HG03159 (cell line): ENCODE data around the gene CD2.
"Not testable (repeated sequence)": the region's sequence is repeated elsewhere in the genome, so short reads cannot be mapped to it uniquely, and the experiment has no call there.

Source experiments
- ATAC-seq: cut with Tn5 transposase; IDR thresholded peaks from one replicate; pipeline ENCODE4 v1.9.1; 2021; ENCODE audit warnings: mild to moderate bottlenecking, moderate library complexity; ENCODE audit not compliant: unreplicated experiment

Gene CD2

DNA sequence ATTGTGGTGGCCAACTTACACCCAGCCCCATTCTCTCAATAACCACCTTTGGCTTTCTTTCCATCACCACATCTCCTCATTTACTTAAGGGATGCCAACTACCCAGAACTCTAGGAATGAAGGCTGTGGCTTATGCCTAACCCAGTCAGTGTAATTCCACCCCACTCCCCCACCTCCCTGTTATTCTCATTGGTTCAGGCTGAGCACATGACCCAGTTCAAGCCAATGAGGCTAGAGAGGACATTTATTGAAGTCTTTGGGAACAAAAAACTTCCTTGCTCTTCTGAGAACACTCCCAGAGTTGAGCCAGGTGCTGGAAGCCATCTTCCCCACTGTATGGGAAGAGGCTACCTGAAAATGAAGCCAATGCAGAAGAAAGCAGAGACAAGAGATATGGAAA, 22.8 kb upstream of the CD2 start:
- no peak for ATAC-seq

DNA sequence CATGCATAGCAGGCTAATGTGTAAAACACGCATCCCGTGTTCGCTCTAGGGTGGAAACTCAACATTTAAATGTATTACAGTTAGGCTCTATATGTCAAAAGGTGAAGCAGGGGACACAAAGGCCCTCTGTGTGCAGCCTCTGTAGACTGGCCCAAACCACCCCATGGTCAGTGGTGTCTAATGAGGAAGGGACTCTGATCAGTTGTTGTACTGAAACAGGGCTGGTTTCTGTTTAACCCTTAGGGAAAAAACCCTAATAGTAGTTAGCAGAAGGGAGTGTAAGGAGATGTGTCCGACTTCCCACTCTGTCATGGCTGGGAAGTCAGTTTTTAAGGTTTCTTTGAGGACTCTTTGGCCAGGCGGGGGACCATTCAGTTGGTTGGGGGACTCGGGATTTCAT, 21.5 kb upstream of the CD2 start:
- ATAC-seq: no peak

DNA sequence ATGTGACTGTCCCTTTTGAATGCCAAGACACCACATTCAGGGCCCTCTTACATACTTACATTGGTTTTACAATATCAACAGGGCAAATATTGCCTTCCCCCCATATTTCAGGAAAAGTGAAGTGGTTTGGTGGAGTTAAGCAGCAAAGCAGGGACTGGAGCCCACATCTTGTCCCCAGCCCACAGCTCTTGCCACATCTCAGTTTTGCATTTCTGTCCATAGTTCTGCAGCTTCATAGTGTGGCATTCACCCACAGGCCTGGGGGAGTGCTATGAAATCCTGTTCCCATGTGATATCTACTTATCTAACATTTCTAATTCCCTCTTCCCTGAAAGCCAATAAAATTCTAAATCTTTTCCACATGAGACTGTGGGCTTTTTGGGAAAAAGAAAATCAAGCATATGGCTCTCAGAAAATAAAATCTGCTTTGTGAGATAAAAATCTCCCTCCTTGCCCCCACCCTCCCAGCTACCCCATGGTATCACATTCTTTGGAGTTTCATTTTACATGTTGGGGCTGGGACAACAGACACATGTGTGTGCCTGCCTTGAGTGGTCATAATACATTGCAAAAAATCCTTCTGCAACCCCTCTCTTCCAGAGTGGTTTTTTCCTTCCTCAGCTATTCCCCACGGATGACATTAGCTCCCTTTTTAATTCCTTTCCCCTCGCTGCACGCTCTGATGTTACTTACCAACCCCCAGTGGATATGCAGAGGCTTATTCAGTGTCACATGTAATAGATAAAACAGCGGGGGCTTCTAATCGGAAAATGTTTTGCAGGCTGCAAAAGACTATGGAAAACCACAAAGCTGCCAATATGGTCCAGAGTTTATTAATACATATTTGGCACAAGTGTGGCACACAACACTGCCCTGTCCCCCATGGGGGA, 20.5 kb upstream of the CD2 start:
- ATAC-seq: no peak

DNA sequence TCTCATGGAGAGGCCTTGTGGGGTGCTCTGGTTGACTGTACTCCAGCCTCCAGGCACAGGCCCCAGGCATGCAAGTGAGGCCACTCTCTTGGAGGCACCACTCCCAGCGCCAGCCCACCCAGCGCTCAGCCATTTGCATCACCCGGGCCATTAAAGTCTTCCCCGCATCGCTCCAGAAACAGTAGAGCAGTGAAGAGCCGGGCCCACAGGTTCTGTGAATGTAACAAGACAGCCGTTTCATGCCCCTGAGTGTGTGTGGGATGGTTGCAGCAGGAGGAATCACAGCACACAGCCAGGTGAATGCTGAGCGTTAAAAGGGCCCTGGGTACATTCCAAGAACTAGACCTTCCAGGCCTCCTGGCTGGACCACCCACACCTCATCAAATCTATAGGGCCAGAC, 19.0 kb upstream of the CD2 start:
- no peak for ATAC-seq

DNA sequence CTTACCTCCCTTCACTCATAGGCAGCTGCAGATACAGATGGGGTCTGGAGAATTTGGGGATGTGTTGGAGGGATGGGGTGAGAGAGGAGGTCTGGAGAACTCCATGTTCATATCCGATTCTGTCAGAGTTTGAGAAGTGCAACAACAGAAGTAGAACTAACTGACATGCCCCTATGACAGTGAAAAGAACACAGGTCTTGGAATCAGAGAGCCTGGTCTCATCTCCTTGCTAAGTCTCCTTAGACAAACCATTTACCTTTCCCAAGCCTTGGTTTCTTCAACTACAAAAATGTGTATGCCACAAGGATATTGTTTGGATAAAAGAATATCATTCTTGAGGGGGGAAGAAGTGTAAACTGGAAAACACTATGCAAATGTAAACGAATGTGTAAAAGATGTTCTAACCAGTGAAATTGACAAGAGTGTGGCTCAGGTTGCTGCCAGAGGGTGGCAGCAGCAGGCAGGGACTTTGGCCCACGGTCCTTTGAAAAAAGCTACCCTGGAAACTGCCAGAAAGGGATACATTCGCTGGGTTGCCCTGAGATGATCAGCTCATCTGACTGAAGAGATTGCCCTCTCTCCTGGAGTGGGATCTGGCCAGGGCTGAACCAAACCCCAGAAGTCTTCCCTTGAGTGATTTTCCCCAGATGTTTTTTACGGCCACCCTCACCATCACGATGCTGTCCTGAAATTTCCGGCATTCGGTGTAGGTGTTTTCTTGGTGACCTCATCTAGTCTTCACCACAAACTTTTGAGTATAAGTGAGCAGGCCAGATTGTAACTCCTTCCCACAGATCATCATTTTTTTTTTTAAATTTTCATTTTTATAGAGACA, 17.0 kb upstream of the CD2 start:
- peak; percentile 48 for ATAC-seq

DNA sequence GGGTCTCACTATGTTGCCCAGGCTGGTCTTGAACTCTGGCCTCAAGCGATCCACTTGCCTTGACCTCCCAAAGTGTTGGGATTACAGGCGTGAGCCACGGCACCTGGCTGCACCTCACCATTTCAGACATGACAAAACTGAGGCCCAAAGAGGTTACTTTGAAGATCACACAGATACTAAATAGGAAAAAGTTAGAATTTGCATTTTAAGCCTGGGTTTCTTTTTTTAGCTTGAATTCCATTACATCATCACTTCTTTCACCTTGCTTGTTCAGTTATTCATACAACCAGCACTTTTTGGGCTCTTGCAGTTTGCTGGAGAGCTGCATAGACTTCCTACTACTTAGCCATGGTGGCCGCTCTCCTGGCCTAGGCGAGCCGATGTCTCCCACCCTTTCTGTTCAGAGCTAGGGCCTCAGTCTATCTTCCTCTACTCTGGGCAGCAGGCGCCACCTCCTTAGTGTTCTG, 16.3 kb upstream of the CD2 start:
- peak; percentile 26 for ATAC-seq

DNA sequence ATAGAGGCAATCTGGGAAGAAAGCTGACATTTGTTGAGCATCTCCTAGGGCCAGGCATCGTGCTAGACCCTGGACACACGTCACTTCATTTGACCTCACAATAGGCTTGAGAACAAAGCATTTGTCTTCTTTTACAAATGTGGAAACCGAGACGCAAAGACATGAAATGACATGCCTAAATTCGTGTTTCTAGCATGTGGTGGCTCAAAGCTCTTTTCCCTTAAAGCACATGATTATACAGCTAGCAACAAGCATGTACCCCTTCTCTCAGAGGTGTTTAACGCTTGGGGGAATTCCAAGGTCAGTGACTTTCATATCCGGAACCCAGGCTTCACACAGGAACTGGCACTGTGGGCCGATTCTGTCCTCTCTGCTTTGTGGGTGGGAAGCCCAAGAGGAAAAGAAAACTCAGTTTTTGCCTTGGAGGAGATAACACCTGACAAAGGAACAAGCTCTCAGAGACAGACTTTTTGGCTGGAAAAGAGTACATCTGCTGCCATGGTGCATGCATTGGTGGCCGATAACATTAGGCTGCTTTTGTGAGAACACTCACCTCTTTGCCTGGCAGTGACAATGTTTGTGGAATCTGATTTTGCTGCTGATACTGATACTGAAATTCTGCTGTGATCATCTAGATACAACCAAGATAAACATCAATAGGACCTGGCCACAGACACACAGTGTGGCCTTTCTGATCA, 15.4 kb upstream of the CD2 start:
- ATAC-seq: peak; percentile 54

DNA sequence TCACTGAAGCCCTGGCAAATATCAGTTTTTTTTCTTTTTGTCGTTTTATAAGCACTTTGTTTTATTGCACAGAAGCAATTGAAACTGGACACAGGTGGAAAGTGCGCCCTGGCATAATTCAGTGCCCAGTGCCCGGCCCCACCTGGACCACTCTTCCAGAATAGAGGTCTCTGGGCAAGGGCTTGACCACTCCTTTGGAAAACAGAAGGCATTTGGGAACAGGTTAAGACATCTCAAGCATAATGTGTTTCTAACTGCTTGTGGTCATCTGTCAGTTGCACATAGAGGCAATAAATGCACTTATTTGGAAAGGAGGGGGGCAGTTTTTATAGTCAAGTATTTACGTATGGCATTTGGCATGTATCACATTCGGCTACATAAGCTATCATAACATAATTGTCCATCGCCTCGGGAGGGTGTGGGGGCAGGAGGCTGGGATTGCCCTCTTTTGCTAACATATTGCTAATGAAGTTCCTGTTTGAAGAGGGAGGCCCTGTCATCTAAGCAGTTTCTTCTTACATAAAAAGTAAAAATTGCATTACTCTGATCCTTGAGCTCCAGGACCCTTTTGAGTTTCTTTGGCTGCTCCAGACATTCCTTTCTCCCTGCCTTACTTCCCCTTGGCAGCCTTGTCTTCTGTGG, 14.7 kb upstream of the CD2 start:
- no peak for ATAC-seq

DNA sequence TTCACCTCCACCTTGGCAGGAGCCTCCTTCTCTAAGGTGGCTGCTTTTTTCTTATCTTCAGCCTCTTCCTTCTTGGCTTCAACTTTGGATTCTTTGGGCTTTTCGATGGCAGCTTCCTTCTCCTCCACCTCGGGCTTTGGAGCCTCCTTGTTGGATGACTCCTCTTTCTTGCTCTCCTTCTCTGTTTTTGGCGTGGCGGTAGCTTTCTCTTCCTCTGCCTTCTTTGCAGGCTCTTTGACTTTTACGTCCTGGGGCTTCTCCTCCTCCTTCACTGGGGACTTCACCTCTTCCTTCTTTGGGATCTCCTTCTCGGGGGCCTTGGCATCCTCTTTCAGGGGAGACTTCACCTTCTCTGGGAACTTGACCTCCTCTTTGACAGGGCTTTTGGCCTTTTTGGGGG, 13.9 kb upstream of the CD2 start:
- no peak for ATAC-seq

DNA sequence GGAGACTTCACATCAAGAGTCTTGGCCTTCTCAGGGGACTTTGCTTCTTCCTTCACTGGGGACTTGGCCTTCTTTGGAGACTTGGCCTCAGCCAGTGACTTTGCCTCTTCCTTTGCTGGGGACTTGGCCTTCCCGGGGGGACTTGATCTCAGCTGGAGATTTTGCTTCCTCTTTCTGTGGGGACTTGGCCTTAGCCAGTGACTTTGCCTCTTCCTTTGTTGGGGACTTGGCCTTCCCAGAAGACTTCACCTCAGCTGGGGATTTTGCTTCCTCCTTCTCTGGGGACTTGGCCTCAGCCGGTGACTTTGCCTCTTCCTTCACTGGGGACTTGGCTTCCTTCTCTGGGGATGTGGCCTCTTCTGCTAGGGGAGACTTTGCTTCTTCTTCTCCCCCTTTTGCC, 13.5 kb upstream of the CD2 start:
- no peak for ATAC-seq

DNA sequence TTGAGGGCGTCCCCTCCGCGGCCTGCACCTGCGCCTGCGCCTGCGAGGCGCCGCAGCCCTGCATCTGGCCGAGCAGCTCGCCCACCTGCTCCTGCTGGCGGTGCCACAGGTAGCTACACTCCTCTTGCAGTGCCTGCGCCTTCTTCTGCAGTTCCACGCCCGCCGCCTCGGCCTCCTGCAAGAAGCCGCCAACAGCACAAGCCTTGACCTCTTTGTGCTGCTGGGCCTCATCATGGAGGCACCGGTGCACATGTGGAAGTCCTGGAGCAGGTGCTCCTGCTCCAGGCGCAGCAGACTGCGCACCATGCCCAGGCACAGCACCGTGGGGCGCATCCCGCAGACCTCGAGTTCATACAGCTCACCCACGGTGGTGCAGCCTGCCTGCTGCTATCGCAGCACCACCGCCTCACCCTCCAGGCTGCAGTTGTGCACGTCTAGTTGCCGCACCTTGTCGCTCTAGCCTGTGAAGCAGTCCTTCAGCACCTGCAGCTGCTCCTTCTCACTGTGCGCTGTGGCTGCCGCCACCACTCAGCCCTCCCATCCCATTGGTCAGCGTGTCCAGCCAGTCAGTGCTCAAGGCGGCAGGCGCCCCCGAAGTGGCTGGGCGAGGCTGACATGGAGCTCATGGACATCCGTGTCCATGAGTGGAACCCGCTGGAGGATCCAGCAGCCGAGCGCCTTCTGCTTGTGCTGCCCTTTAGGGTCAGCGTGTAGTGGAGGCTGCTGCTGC, 12.2 kb upstream of the CD2 start:
- no peak for ATAC-seq

DNA sequence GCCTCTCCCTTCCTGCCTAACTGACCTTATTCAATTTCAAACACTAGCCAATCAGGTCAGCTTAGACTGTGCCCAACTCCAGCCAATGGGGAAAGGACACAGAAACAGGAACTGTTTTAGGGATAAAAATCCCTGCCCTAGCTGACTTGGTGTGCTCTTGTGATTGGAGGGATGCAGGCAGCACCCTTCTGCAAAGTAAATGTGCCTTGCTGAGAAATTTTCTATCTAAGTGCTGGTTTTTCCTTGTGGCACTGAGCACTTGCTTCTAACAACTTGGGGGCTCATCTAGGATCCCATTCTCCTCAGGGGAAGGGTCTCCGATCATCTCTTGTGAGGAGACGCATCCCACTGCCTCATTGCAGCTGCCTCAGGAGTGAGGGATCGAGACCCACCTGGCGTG, 10.7 kb upstream of the CD2 start:
- ATAC-seq: no peak

DNA sequence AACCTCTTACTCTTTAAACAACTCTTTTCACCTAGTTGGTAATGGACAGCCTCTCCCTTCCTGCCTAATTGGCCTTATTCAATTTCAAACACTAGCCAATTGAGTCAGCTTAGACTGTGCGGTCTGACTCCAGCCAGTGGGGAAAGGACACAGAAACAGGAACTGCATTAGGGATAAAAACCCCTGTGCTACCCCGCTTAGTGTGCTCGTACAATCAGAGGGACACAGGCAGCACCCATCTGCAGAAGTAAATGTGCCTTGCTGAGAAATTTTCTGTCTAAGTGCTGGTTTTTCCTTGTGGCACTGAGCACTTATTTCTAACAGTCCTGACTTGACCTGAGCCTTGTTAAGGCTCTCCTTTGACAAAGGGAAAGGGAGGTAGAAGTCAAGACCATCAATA, 6.0 kb upstream of the CD2 start:
- no peak for ATAC-seq

DNA sequence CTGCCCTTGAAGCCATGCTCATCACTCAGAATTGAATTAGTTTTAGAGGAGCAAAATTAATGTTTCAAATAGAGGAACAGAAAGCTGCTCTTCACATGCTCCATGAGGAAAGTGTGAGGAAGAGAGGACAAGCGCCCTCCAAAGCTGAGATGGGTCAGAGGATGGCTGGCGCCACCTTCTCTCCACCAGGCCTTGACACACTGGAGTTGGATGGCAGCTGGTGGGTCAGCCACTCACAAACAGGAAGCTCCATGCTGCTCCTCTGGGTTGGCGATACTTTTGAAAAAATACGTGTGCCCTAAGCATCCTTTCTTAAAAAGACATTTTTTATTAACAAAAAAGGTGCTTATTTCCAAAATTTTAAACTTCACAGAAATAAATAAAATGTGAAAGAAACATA, 3.1 kb upstream of the CD2 start:
- ATAC-seq: no peak

DNA sequence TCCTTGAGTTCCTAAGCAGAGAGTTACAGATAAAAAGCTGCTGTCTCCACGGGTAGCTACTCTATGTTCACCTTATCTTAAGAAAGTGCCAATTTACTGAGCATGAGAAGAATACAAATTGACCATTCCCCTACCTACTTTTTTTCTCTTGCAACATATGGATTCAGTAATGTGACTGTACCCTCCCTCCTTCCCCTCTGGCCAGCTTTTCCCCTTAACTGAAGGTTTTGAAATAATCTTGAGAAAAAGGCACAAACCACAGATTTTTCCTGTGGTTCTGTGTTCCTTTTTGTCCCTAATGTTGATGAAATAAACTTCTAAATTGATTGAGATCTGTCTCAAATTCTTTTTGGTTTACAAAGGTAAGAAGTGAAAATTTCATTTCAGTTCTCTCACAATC, 2.6 kb upstream of the CD2 start:
- ATAC-seq: no peak

DNA sequence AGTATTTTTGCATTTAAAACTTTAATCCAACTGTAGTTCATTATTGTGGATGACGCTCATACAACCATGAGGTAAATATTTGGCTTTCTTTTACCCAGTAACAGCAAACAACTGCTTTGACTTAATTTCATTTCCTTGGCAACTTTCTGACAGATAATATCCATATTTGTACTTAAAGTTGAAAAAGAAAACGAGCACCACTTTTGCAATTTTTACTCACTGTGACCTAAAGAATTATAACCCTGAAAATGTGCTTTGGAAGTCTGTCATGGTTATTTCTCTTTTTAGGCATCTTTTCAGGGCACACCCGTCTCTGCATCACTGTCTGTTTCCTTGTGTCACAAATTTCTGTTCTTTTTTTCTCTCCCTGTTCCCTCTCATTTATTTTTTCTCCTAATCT, 918 bp upstream of the CD2 start:
- ATAC-seq: no peak

DNA sequence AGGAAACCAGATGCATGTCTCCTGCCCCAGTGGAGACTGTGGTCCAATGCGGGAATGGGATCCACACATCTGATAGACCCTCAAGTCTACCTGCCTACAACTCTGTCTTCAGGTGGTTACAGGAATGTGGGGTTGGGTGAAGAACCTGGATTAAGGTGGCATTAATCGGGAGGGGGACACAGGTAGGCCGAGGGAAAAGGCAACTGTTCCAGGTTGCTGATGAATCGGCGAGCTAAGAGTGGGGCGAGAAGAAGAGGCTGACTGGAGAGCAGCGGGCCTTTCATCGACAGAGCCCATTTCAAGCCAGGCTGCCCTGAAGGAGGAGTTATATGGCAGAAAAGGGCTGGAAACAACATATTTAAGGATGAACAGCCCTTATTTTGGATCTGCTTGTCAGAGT, 836 bp downstream of the CD2 start:
- no peak for ATAC-seq

DNA sequence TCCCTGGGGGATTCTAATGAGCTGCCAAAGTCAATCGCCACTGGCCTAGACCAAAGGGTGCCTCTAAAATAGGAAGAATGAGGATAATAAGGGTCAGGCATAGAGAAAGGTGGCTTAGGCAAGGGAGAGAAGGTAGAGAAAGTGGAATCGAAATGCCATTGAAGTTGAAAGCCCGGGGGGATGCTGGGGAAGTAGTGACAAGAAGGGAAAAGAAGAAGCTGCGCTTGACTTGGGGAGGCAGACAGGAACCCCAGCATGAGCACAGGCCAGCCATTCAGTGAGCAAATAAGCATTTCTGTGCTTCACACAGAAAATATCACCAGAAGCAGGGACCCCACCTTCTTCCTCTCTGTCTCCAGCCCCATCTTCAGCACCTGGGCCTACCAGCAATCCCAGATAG, 1.5 kb downstream of the CD2 start:
- no peak for ATAC-seq

DNA sequence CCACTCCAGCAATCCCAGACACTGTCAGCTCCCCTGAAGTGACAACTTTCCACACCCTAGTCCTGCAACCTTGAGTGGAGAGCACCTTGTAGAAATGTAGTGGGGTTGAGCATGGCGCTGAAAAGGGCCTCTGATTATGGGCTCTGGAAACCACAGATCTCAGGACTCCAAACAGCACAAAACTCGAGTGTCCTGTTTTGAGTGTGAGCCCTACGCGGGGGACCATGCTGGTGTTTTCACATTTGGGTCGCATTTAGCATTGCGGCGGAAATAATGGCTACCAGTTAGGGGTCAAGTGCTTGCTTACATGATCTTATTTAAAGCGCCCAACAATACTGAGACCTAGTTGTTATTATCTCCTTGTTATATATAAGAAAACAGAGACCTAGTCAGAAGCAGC, 1.9 kb downstream of the CD2 start:
- not testable (repeated sequence) for ATAC-seq

DNA sequence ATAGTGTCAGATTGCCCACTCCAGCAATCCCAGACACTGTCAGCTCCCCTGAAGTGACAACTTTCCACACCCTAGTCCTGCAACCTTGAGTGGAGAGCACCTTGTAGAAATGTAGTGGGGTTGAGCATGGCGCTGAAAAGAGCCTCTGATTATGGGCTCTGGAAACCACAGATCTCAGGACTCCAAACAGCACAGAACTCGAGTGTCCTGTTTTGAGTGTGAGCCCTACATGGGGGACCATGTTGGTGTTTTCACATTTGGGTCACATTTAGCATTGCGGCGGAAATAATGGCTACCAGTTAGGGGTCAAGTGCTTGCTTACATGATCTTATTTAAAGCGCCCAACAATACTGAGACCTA, 4.2 kb downstream of the CD2 start:
- ATAC-seq: not testable (repeated sequence)
